CD8-positive, alpha-beta memory T cell (primary cell): Measurements from ENCODE around the gene WDR35. TPM values are rescaled to one million over a fixed set of nuclear protein-coding genes. Genes with fewer than 3 reads are reported as not detected.

Experiments
- CTCF ChIA-PET: fragments of 350-600 bp; sonication (Branson Sonifier 250); formaldehyde crosslinking; loops from one replicate; lab custom pipeline; 2021; ENCODE audit warnings: antibody characterized with exemption; lab: Charles Lee
- POLR2A ChIA-PET: fragments of 350-600 bp; sonication (Branson Sonifier 250); formaldehyde crosslinking; loops from one replicate; lab custom pipeline; 2021; ENCODE audit warnings: antibody characterized with exemption; lab: Charles Lee
- DNase-seq, 5 donors: peaks; one replicate each; pipeline versions ENCODE4 v3.0.0 to v3.0.0-alpha.2; 2020 to 2022; ENCODE audit warnings: mixed read lengths in 1 of 5
- H3K27ac ChIP-seq: one replicate; pipeline ENCODE4 v1.7.0; 2013; ENCODE audit warnings: low read depth, mild to moderate bottlenecking, low read length, moderate library complexity
- H3K27me3 ChIP-seq: 2 replicates; pipeline ENCODE4 v1.7.0; 2013; ENCODE audit warnings: low read length, mild to moderate bottlenecking; ENCODE audit not compliant: insufficient read depth, poor library complexity, severe bottlenecking
- H3K36me3 ChIP-seq: 2 replicates; pipeline ENCODE4 v1.7.0; 2013; ENCODE audit warnings: mild to moderate bottlenecking, low read length, moderate library complexity; ENCODE audit not compliant: insufficient read depth
- H3K4me1 ChIP-seq: 2 replicates; pipeline ENCODE4 v1.7.0; 2013; ENCODE audit warnings: mild to moderate bottlenecking, low read length, moderate library complexity; ENCODE audit not compliant: insufficient read depth
- H3K4me3 ChIP-seq: 2 replicates; pipeline ENCODE4 v1.7.0; 2013; ENCODE audit warnings: mild to moderate bottlenecking, low read length
- H3K9me3 ChIP-seq: 2 replicates; pipeline ENCODE4 v1.7.0; 2013; ENCODE audit warnings: mild to moderate bottlenecking, low read length
- H3K27ac Mint-ChIP-seq, 8 donors: one replicate each; pipeline ENCODE4 v1.8.0; 2020 to 2021; ENCODE audit warnings: mixed read lengths in 8 of 8, mild to moderate bottlenecking in 6 of 8, inconsistent platforms in 3 of 8, moderate library complexity in 3 of 8
- H3K27me3 Mint-ChIP-seq, 2 donors: one replicate each; pipeline ENCODE4 v1.8.0; 2020 to 2021; ENCODE audit warnings: mixed read lengths in 2 of 2, mild to moderate bottlenecking in 1 of 2, moderate library complexity in 1 of 2
- H3K36me3 Mint-ChIP-seq, 3 donors: one replicate each; pipeline ENCODE4 v1.8.0; 2020 to 2021; ENCODE audit warnings: mixed read lengths in 3 of 3, inconsistent platforms in 1 of 3, mild to moderate bottlenecking in 1 of 3
- H3K4me1 Mint-ChIP-seq, 3 donors: one replicate each; pipeline ENCODE4 v1.8.0; 2020 to 2021; ENCODE audit warnings: mixed read lengths in 3 of 3, inconsistent platforms in 1 of 3, mild to moderate bottlenecking in 1 of 3
- H3K4me3 Mint-ChIP-seq, 7 donors: one replicate each; pipeline ENCODE4 v1.8.0; 2020 to 2021; ENCODE audit warnings: mixed read lengths in 7 of 7, mild to moderate bottlenecking in 6 of 7, moderate library complexity in 4 of 7, inconsistent platforms in 2 of 7
- H3K9me3 Mint-ChIP-seq, 5 donors: one replicate each; pipeline ENCODE4 v1.8.0; 2020 to 2022; ENCODE audit warnings: mixed read lengths in 5 of 5, mild to moderate bottlenecking in 3 of 5, moderate library complexity in 2 of 5, inconsistent platforms in 1 of 5
- polyA plus RNA-seq: library from polyadenylated mRNA; unstranded; fragments of 300-500 nt; fragmentation: Illumina TruSeq; gene quantifications from one replicate; pipeline ENCODE4 v1.2.3, GENCODE V29; 2021
- total RNA-seq, 2 experiments: library from RNA; stranded (reverse); gene quantifications; one replicate each; pipeline ENCODE4 v1.2.3, GENCODE V29; 2021

The WDR35 gene
- total and polyA plus RNA-seq, 3 experiments from 2014 or later = 1.6 to 12.0 (median 11.0) TPM

DNA sequence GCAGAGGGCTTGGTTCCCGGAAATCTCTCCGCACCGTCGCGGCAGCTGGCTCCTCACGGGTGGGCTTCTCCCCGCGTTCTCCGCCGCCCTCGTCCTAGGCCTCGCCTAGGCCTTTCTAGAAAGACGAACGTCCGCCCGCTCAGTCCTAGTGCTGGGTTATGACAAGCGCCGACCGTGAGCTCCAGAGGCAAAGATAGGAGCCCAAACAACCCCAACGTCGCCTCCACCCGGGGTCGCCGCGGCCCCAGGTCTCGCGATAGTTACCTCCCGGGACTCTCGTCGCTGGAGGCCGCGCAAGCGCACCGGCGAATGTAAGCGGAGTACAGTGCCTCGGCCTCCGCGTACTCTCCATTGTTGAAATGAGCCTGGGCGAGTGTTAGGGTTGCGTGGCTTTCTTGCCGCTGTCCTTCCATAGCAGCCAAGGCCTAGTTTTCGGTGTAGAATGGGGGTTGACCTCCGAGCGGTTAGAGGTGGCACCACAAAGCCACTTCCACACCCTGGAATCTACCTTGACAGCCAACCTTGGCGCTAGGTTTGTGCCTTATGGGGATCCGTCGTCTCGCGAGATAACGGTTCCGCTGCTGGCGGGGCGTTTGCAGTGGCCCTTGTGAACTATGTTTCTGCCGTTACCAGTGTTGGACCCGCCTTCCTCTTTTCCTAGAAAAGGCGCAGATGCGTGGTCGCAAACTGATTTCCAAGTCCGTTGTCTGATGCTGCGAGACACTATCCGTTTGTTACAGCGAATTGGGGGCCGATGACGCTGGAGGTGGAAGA is 88.3 kb downstream of the WDR35 start, which contains the start of gene TTC32:
Gene TTC32, minus strand, starts transcription at position 542 of the 774 bp plus-strand sequence. Its CDS starts 129 bp downstream, at position 413.
- CTCF ChIA-PET = interaction anchor here (0.9 to 1.0 kb wide), 2 partner anchors 28 to 88 kb away, joined by 3 read pairs; partner anchors contain the start of gene WDR35
- H3K4me1 Mint-ChIP-seq = peaks cover 31 to 43% (median 40%) of the 10 kb centered on the region in 3 donors

DNA sequence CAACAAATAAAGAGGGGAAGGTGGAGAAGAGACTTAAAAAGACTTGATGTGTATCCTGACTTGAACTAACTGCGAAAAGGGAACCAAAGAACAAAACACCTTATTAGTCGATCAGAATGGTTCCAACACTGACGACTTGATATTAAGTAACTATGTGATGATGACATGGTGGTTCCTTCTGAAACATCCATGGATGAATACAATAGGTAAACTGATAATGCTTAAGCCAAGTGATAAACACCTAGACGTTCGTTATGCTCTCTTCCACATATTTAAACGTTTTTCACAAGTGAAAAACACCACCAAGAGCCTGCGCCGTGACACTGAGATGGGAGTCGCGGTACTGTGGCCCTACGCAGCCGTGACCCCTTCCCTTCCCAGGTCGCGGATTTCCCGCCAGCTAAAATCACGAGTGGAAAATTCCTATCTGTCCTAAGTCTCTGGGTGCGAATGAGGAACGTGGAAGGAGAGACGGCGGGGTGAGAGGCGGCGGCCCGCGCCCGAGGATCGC is 88.9 kb downstream of the WDR35 start:
- Mint-ChIP-seq H3K4me1 (peaks cover 33 to 46% (median 44%) of the 10 kb centered on the region in 3 donors), H3K27me3 (peaks cover 7 to 13% of the 10 kb centered on the region in 2 donors), H3K4me3 (peak overlapping the region; percentile 85 to 99 (median 96)), H3K27ac (peak overlapping the region; percentile 91 to 100 (median 99)), H3K36me3 (peaks cover 4 to 33% (median 4%) of the 10 kb centered on the region in 3 donors), H3K9me3 (no peaks in the 10 kb centered on the region)
- H3K27me3 ChIP-seq = no peaks in the 10 kb centered on the region
- peak in 1 of 5 donors; percentile 59 for DNase-seq
- no peaks in the 10 kb centered on the region for H3K9me3 ChIP-seq
- CTCF ChIA-PET = interaction anchor here (0.9 to 1.0 kb wide), 2 partner anchors 28 to 89 kb away, joined by 3 read pairs; partner anchors contain the start of gene WDR35
- no peaks in the 10 kb centered on the region for H3K36me3 ChIP-seq
- peaks cover 37% of the 10 kb centered on the region for H3K4me1 ChIP-seq
- POLR2A ChIA-PET = interaction anchor here (0.6 to 2.4 kb wide), 8 partner anchors 11 to 1342 kb away, joined by 3 to 10 read pairs (median 5); partner anchors contain the start of genes LAPTM4A and RDH14
- peak overlapping the region; percentile 97 for H3K4me3 ChIP-seq
- H3K27ac ChIP-seq = peak overlapping the region; percentile 94

More for the DNA sequence above, 88.3 kb downstream of the WDR35 start, which contains the start of gene TTC32:
- H3K36me3 Mint-ChIP-seq = peaks cover 3 to 30% (median 4%) of the 10 kb centered on the region in 3 donors
- Histone ChIP-seq H3K27me3 (no peaks in the 10 kb centered on the region), H3K9me3 (no peaks in the 10 kb centered on the region), H3K4me3 (peak within 1 kb of the TSS; percentile 97), H3K27ac (peak within 1 kb of the TSS; percentile 94), H3K36me3 (no peaks in the 10 kb centered on the region), H3K4me1 (peaks cover 36% of the 10 kb centered on the region)
- H3K27ac Mint-ChIP-seq = peak within 1 kb of the TSS; percentile 91 to 100 (median 99)
- POLR2A ChIA-PET = interaction anchor here (1.0 to 2.4 kb wide), 6 partner anchors 11 to 1342 kb away, joined by 3 to 10 read pairs (median 7); partner anchors contain the start of genes LAPTM4A and RDH14
- peak within 1 kb of the TSS; percentile 85 to 99 (median 96) for H3K4me3 Mint-ChIP-seq
- H3K27me3 Mint-ChIP-seq = peaks cover 7 to 15% of the 10 kb centered on the region in 2 donors
- DNase-seq = peak; percentile 90 to 97 (median 95)
- H3K9me3 Mint-ChIP-seq = no peaks in the 10 kb centered on the region

DNA sequence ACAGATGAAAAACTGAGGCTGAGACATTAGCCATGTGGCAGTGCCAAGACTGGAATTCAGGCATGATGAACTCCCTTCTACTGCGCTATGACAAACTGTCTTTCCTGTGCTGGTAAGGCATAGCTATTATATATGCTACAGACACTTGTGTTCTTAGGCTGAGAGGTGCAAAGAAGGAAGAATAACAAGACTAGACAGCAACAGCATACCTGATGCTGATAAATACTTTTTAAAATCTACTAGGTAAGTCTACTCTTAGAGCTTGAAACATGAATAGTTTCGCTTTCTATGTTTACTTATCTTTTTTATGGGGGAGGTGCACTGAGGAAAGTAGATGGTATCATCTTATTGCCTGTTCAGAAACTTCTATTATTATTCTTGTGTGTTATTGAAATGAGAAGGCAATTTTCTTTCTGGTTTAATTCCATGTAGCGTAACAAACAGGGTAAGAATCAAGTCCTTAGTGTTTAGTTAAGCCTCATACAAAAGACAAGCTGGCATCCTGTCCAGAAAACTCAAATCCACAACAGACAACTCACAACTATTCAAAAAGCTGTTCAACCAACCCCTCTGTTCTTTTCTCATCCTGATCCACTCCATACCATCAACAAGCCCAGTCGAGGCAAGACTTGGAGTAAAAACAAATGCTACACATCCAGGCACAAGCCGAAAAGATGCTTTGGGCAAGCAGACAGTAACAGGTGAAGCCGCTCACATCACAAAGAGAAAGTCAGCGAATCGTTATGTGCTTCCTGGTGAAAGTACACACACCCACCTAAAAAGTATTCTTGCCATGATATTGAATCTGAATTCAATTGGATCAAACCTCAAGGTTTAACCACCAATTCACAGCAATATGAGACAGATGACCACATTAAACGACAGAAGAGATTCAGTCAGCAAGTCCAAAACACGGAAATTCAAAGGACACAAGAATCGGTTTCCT is 89.6 kb downstream of the WDR35 start:
- DNase-seq = peak in 4 of 5 donors; percentile 10 to 53 (median 30)
- no peaks in the 10 kb centered on the region for H3K9me3 ChIP-seq
- H3K27me3 ChIP-seq = no peaks in the 10 kb centered on the region
- H3K4me3 Mint-ChIP-seq = peak overlapping the region; percentile 85 to 99 (median 96)
- peaks cover 7 to 8% of the 10 kb centered on the region in 2 donors for H3K27me3 Mint-ChIP-seq
- peaks cover 44% of the 10 kb centered on the region for H3K4me1 ChIP-seq
- no peaks in the 10 kb centered on the region for H3K9me3 Mint-ChIP-seq
- peak overlapping the region; percentile 91 to 100 (median 99) for H3K27ac Mint-ChIP-seq
- H3K36me3 Mint-ChIP-seq = peaks cover 4 to 39% (median 6%) of the 10 kb centered on the region in 3 donors
- CTCF ChIA-PET = interaction anchor here (0.6 to 0.8 kb wide), 2 partner anchors 25 to 550 kb away, joined by 3 read pairs; no protein-coding TSS in a partner anchor
- no peaks in the 10 kb centered on the region for H3K36me3 ChIP-seq
- H3K27ac ChIP-seq = peak overlapping the region; percentile 94
- peaks cover 37 to 54% (median 51%) of the 10 kb centered on the region in 3 donors for H3K4me1 Mint-ChIP-seq
- peak overlapping the region; percentile 97 for H3K4me3 ChIP-seq
- POLR2A ChIA-PET = interaction anchor here (0.6 to 2.4 kb wide), 10 partner anchors 10 to 1341 kb away, joined by 3 to 10 read pairs (median 5); partner anchors contain the start of genes LAPTM4A, RDH14 and WDR35

DNA sequence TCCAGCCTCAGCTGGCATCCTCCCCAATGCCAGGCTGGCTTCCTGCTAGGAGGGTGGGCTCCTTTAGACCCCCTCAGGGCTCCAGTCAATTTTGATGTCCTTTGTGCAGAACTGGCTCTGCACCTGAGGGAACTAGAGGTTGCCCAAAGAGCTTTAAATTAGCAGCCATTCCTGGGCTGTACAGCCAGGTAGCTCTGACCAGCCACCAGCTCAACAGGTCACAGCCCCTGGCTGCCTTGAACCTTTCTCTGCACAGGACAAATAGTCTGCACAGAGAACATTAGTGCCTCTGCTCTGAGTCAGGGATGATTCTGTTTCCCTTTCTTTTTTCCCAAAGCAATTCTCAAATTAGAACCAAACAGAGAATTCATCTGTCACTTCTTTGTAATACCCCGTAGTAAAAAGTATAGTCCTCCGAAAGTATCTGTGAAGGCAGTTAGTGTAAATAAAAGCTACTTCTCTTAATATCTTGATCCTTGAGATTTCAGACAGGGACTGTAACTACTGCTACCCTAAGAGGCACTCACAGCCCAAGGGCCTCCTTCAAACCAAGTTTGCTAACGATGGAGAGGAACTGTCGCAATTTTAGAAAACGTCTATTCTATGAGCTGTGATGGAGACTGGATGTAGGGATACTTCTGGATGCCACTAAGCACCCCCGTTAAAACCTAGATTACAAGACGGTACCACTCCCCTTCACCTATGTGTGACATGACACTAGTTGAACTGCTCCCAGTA is 91.1 kb downstream of the WDR35 start:
- H3K4me3 Mint-ChIP-seq = peak overlapping the region in 5 of 7 donors; percentile 12 to 45 (median 32)

DNA sequence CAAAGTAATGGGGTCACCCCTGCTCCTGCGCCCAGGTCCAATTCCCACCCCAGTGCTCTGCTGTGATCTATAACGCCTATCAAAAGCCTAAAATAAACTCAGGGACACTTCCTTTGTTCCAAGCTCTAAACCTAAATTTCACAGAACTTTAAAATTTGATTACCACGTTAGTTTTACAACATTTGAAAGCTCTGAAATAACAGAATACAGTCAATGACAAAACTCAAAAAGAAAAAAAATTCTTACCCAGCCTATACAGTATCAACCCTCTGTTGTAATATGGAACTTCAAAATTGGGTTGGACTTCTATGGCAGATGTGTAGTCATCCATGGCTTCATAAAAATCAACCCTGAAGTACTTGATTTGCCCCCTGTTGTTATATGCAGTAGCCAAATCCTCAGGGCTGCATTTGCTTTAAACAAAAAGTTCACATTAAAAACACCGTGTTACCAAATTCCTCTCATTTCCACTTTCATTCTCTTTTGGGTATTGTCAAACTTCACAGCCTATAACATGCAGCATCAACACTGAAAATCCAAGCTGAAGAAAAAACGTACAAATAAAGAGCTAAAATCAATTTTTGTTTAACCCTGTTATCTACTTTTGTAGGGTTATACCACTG is 92.2 kb downstream of the WDR35 start:
- H3K4me3 Mint-ChIP-seq = peak overlapping the region in 4 of 7 donors; percentile 3 to 52 (median 10)
- H3K27ac ChIP-seq = no peak overlapping the region
- H3K36me3 Mint-ChIP-seq = peaks cover 0 to 45% (median 9%) of the 10 kb centered on the region in 3 donors

More for the DNA sequence above, 91.1 kb downstream of the WDR35 start:
- Mint-ChIP-seq H3K27ac (peak overlapping the region in 5 of 8 donors; percentile 20 to 86 (median 72)), H3K9me3 (no peaks in the 10 kb centered on the region), H3K36me3 (peaks cover 0 to 43% (median 9%) of the 10 kb centered on the region in 3 donors), H3K27me3 (peaks cover 0 to 7% of the 10 kb centered on the region in 2 donors), H3K4me1 (peaks cover 48 to 66% (median 65%) of the 10 kb centered on the region in 3 donors)
- H3K9me3 ChIP-seq = no peaks in the 10 kb centered on the region
- no peaks in the 10 kb centered on the region for H3K27me3 ChIP-seq
- H3K4me3 ChIP-seq = no peak overlapping the region
- DNase-seq = no peak
- no peak overlapping the region for H3K27ac ChIP-seq
- ChIA-PET CTCF (no interaction called here), POLR2A (interaction anchor here (0.8 kb wide), 1 partner anchor 1339 kb away, joined by 4 read pairs; no protein-coding TSS in a partner anchor)
- H3K4me1 ChIP-seq = peaks cover 50% of the 10 kb centered on the region
- H3K36me3 ChIP-seq = no peaks in the 10 kb centered on the region

DNA sequence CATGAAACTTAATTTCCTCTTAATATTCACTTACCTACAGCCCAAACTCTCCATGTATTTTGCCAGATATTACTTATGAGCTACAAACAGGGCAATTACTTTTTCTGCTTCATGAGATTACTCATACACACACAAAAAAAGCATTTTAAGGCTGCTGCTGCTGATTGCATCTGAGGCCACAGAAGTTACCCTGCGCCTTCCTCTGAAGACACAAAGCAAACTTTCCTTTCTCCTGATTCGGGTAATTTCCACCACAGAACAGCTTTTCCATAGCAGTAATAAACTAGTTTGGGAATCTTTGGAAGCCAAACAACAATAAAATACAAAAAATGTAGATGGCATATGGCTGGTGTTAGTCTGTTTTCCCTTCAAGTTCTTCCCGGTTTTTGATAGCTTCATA is 94.4 kb downstream of the WDR35 start:
- peaks cover 46 to 74% (median 62%) of the 10 kb centered on the region in 3 donors for H3K4me1 Mint-ChIP-seq
- ChIA-PET CTCF (interaction anchor here (1.1 kb wide), 1 partner anchor 9 kb away, joined by 3 read pairs; no protein-coding TSS in a partner anchor), POLR2A (no interaction called here)
- Histone ChIP-seq H3K27me3 (no peaks in the 10 kb centered on the region), H3K27ac (peak overlapping the region; percentile 34), H3K4me1 (peaks cover 45% of the 10 kb centered on the region), H3K4me3 (no peak overlapping the region), H3K36me3 (no peaks in the 10 kb centered on the region), H3K9me3 (no peaks in the 10 kb centered on the region)
- no peak for DNase-seq
- H3K27me3 Mint-ChIP-seq = no peaks in the 10 kb centered on the region
- H3K9me3 Mint-ChIP-seq = no peaks in the 10 kb centered on the region
- H3K27ac Mint-ChIP-seq = peak overlapping the region in 2 of 8 donors; percentile 39 to 55
- H3K4me3 Mint-ChIP-seq = peak overlapping the region in 1 of 7 donors; percentile 27
- peaks cover 0 to 33% (median 9%) of the 10 kb centered on the region in 3 donors for H3K36me3 Mint-ChIP-seq

More for the DNA sequence above, 92.2 kb downstream of the WDR35 start:
- POLR2A ChIA-PET = no interaction called here
- DNase-seq = no peak
- Histone ChIP-seq H3K9me3 (no peaks in the 10 kb centered on the region), H3K27me3 (no peaks in the 10 kb centered on the region), H3K4me3 (no peak overlapping the region), H3K36me3 (no peaks in the 10 kb centered on the region), H3K4me1 (peaks cover 49% of the 10 kb centered on the region)
- H3K27me3 Mint-ChIP-seq = peaks cover 0 to 7% of the 10 kb centered on the region in 2 donors
- H3K4me1 Mint-ChIP-seq = peaks cover 48 to 72% (median 70%) of the 10 kb centered on the region in 3 donors
- no peaks in the 10 kb centered on the region for H3K9me3 Mint-ChIP-seq
- peak overlapping the region in 4 of 8 donors; percentile 17 to 68 (median 52) for H3K27ac Mint-ChIP-seq
- CTCF ChIA-PET = no interaction called here
